IPS-11a (cell line): ENCODE data around the gene RABGAP1.

ENCODE experiments used
- H3K4me3 ChIP-seq: one replicate; pipeline ENCODE4 v1.5.1; 2013; ENCODE audit warnings: low read depth, low read length, control low read depth

RABGAP1 gene

GRCh38 chr9:123149067-123149466 lies 208.2 kb downstream of the RABGAP1 start:
- no peak overlapping the region for H3K4me3 ChIP-seq

GRCh38 chr9:123150708-123151503 lies 210.1 kb downstream of the RABGAP1 start:
- no peak overlapping the region for H3K4me3 ChIP-seq
